ENCODE results near the gene MICB. TPM values are rescaled to one million over a fixed set of nuclear protein-coding genes. Genes with fewer than 3 reads are reported as not detected.
A peak's percentile ranks its signal among the peaks of the same experiment; 100 is the strongest.

Gene MICB
- total and polyA plus RNA-seq, 9 of the 15 experiments (the other 6 are each of a cell fraction or from before 2014, with no cell fraction given) = 13.3 to 34.5 (median 19.8) TPM

DNA sequence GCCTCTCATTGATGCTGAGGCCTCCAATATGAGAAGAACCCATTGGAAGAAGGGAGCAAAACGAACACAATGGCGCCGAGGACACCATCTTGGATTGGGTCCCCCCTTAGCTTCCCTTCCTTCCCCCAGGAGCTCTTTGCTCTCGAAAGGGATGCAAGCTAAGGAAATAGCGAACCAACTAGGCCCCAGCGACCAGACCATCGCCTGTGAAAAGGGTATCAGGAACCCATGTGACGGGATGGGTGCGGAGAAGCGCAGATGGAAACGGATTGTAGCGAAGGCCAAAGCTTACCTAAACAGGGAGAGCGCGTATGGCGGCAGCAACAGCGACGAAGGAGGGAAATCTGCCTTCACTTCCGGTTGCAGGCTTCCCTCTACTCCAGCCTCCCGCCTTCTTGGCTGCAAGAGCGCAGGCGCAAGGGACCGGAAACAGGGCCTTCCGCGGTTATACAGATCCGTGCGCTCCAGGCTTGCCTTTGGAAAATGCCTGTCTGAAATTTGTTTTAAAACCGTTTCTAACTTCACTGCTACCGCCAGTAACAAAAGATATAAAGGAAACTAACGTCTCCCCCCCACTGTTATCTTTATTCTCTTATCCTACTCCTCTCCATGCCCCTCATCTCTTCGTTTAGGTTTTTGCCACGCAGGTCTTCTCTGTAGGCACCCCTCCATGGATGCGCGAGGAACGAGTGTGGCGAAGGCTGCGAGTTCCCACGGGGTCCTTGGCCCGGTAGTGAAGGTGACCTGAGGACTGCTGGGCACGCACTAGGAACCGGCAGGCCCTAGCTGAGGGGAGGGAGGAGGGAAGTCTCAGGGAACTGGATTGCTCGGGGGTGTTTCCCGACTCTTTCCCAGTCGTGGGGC lies 43.9 kb downstream of the MICB start, which contains the start of gene DDX39B (continued):
- no peak; a peak in 1 of 4 replicates for TF ChIP-seq NONO (IDR thresholded peaks at IDR 0.05; ENCODE audit: low read depth in 2 of 2, low read length in 1 of 2)
- TF ChIP-seq NELFE (IDR thresholded peaks at IDR 0.05; ENCODE audit: insufficient read depth, insufficient read length) = no peak
- peak; percentile 81 for TF ChIP-seq SMAD1 (IDR thresholded peaks at IDR 0.05; ENCODE audit: low read depth, low read length, partially characterized antibody)
- TF ChIP-seq SUPT5H (IDR thresholded peaks at IDR 0.05) = peak; percentile 98
- TF ChIP-seq PTBP1 (IDR thresholded peaks at IDR 0.05; ENCODE audit: low read depth, low read length) = 0 out of 2 replicates have a peak, but pooled peaks have one; percentile 61
- no peak for TF ChIP-seq ARID2 (IDR thresholded peaks at IDR 0.05)
- peak; percentile 81; the same call in 1 of the 2 replicates for TF ChIP-seq CBX1 (IDR thresholded peaks at IDR 0.05; ENCODE audit: low read depth)
- TF ChIP-seq ZNF395 (CRISPR knock-in tag; IDR thresholded peaks at IDR 0.05) = peak; percentile 97
- peak; percentile 75; the same call in 1 of the 2 replicates for TF ChIP-seq ETS1 (conservative IDR thresholded peaks at IDR 0.05; ENCODE audit: control insufficient read depth, low read depth, low read length)
- TF ChIP-seq, protein P1, sequence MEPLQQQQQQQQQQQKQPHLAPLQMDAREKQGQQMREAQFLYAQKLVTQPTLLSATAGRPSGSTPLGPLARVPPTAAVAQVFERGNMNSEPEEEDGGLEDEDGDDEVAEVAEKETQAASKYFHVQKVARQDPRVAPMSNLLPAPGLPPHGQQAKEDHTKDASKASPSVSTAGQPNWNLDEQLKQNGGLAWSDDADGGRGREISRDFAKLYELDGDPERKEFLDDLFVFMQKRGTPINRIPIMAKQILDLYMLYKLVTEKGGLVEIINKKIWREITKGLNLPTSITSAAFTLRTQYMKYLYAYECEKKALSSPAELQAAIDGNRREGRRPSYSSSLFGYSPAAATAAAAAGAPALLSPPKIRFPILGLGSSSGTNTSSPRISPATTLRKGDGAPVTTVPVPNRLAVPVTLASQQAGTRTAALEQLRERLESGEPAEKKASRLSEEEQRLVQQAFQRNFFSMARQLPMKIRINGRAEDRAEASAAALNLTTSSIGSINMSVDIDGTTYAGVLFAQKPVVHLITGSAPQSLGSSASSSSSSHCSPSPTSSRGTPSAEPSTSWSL (CRISPR knock-in tag; IDR thresholded peaks at IDR 0.05; ENCODE audit: borderline replicate concordance) = no peak; the same call in 1 of the 2 replicates
- TF ChIP-seq, protein P2, sequence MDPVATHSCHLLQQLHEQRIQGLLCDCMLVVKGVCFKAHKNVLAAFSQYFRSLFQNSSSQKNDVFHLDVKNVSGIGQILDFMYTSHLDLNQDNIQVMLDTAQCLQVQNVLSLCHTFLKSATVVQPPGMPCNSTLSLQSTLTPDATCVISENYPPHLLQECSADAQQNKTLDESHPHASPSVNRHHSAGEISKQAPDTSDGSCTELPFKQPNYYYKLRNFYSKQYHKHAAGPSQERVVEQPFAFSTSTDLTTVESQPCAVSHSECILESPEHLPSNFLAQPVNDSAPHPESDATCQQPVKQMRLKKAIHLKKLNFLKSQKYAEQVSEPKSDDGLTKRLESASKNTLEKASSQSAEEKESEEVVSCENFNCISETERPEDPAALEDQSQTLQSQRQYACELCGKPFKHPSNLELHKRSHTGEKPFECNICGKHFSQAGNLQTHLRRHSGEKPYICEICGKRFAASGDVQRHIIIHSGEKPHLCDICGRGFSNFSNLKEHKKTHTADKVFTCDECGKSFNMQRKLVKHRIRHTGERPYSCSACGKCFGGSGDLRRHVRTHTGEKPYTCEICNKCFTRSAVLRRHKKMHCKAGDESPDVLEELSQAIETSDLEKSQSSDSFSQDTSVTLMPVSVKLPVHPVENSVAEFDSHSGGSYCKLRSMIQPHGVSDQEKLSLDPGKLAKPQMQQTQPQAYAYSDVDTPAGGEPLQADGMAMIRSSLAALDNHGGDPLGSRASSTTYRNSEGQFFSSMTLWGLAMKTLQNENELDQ (CRISPR knock-in tag; IDR thresholded peaks at IDR 0.05; ENCODE audit: borderline replicate concordance) = 0 out of 2 replicates have a peak, but pooled peaks have one; percentile 8
- TF ChIP-seq JUNB (CRISPR knock-in tag; conservative IDR thresholded peaks at IDR 0.05) = no peak
- TF ChIP-seq ZBED1 (IDR thresholded peaks at IDR 0.05) = 0 out of 2 replicates have a peak, but pooled peaks have one; percentile 30
- no peak for TF ChIP-seq IRF1 (CRISPR knock-in tag; IDR thresholded peaks at IDR 0.05; ENCODE audit: borderline replicate concordance)
- no peak for TF ChIP-seq SRSF1 (IDR thresholded peaks at IDR 0.05; ENCODE audit: low read depth, low read length)
- peak; percentile 78; the same call in 1 of the 2 replicates for TF ChIP-seq E2F4 (CRISPR knock-in tag; IDR thresholded peaks at IDR 0.05; ENCODE audit: low read depth)

Data from K562 (cell line).